ENCODE results near the gene ATP6AP1.

Gene ATP6AP1

GRCh38 chrX:154470434-154470833, 42.0 kb downstream of the ATP6AP1 start:
- Histone ChIP-seq H2AFZ (ENCODE audit: low read length) (no peak overlapping the region), H3K4me3 (ENCODE audit: low read length, poor library complexity, severe bottlenecking) (no peak overlapping the region), H3K4me1 (ENCODE audit: insufficient read depth, low read length, poor library complexity, severe bottlenecking) (no peaks in the 10 kb centered on the region), H3K36me3 (ENCODE audit: insufficient read depth, low read length) (no peaks in the 10 kb centered on the region; the same call in 1 of the 2 replicates), H3K27me3 (ENCODE audit: insufficient read depth, low read length, poor library complexity, severe bottlenecking) (no peaks in the 10 kb centered on the region), H3K9ac (ENCODE audit: low read depth, low read length, poor library complexity, severe bottlenecking) (no peak overlapping the region), H3K79me2 (ENCODE audit: insufficient read depth, low read length) (no peaks in the 10 kb centered on the region), H3K4me2 (ENCODE audit: low read depth, low read length, poor library complexity, severe bottlenecking) (no peak overlapping the region), H3K9me3 (ENCODE audit: insufficient read depth, low read depth, low read length) (no peaks in the 10 kb centered on the region), H3K9me2 (replicated peaks; ENCODE audit: low read depth, low read length) (no peaks in the 10 kb centered on the region), H4K20me1 (ENCODE audit: insufficient read depth, low read length, poor library complexity, severe bottlenecking) (no peaks in the 10 kb centered on the region), H3F3A (ENCODE audit: low read depth) (no peaks in the 10 kb centered on the region)
- TF ChIP-seq CTCF (conservative IDR thresholded peaks at IDR 0.05; ENCODE audit: low read length) (no peak), EZH2phosphoT487 (IDR thresholded peaks at IDR 0.05; ENCODE audit: borderline replicate concordance) (no peak)

- Histone ChIP-seq H3K4me1 (ENCODE audit: insufficient read depth, low read length, poor library complexity, severe bottlenecking) (no peaks in the 10 kb centered on the region), H3K9me2 (replicated peaks; ENCODE audit: low read depth, low read length) (no peaks in the 10 kb centered on the region), H3F3A (ENCODE audit: low read depth) (no peaks in the 10 kb centered on the region), H3K4me3 (ENCODE audit: low read length, poor library complexity, severe bottlenecking) (no peak overlapping the region), H3K36me3 (ENCODE audit: insufficient read depth, low read length) (no peaks in the 10 kb centered on the region; the same call in 1 of the 2 replicates), H3K79me2 (ENCODE audit: insufficient read depth, low read length) (no peaks in the 10 kb centered on the region), H3K9me3 (ENCODE audit: insufficient read depth, low read depth, low read length) (no peaks in the 10 kb centered on the region), H3K9ac (ENCODE audit: low read depth, low read length, poor library complexity, severe bottlenecking) (no peak overlapping the region), H2AFZ (ENCODE audit: low read length) (no peak overlapping the region), H3K4me2 (ENCODE audit: low read depth, low read length, poor library complexity, severe bottlenecking) (no peak overlapping the region), H4K20me1 (ENCODE audit: insufficient read depth, low read length, poor library complexity, severe bottlenecking) (no peaks in the 10 kb centered on the region), H3K27me3 (ENCODE audit: insufficient read depth, low read length, poor library complexity, severe bottlenecking) (no peaks in the 10 kb centered on the region)
- TF ChIP-seq CTCF (conservative IDR thresholded peaks at IDR 0.05; ENCODE audit: low read length) (no peak), EZH2phosphoT487 (IDR thresholded peaks at IDR 0.05; ENCODE audit: borderline replicate concordance) (no peak)
Observed at GRCh38 chrX:154470914-154471568, 42.6 kb downstream of the ATP6AP1 start.

- no peaks in the 10 kb centered on the region for H3K9me2 ChIP-seq (replicated peaks; ENCODE audit: low read depth, low read length)
- H3K4me3 ChIP-seq (ENCODE audit: low read length, poor library complexity, severe bottlenecking): no peak overlapping the region
- no peaks in the 10 kb centered on the region for H3K79me2 ChIP-seq (ENCODE audit: insufficient read depth, low read length)
- H3K9ac ChIP-seq (ENCODE audit: low read depth, low read length, poor library complexity, severe bottlenecking): no peak overlapping the region
- H3K27me3 ChIP-seq (ENCODE audit: insufficient read depth, low read length, poor library complexity, severe bottlenecking): no peaks in the 10 kb centered on the region
- H3K4me1 ChIP-seq (ENCODE audit: insufficient read depth, low read length, poor library complexity, severe bottlenecking): no peaks in the 10 kb centered on the region
- no peaks in the 10 kb centered on the region for H3F3A ChIP-seq (ENCODE audit: low read depth)
- H2AFZ ChIP-seq (ENCODE audit: low read length): no peak overlapping the region
- H3K4me2 ChIP-seq (ENCODE audit: low read depth, low read length, poor library complexity, severe bottlenecking): no peak overlapping the region
- no peaks in the 10 kb centered on the region for H3K9me3 ChIP-seq (ENCODE audit: insufficient read depth, low read depth, low read length)
- no peak for TF ChIP-seq EZH2phosphoT487 (IDR thresholded peaks at IDR 0.05; ENCODE audit: borderline replicate concordance)
- TF ChIP-seq CTCF (conservative IDR thresholded peaks at IDR 0.05; ENCODE audit: low read length): no peak
- no peaks in the 10 kb centered on the region for H4K20me1 ChIP-seq (ENCODE audit: insufficient read depth, low read length, poor library complexity, severe bottlenecking)
- H3K36me3 ChIP-seq (ENCODE audit: insufficient read depth, low read length): no peaks in the 10 kb centered on the region; the same call in 1 of the 2 replicates
Observed at GRCh38 chrX:154471839-154472684, 43.6 kb downstream of the ATP6AP1 start.

Measured in Loucy (cell line).